Activated naive CD8-positive, alpha-beta T cell (primary cell): Measurements from ENCODE around the gene ATG9B.

ENCODE experiments used
- H3K27ac Mint-ChIP-seq: one replicate; pipeline ENCODE4 v1.8.0; 2021; ENCODE audit warnings: mixed read lengths
- H3K27me3 Mint-ChIP-seq: one replicate; pipeline ENCODE4 v1.8.0; 2021; ENCODE audit warnings: mixed read lengths
- H3K36me3 Mint-ChIP-seq: one replicate; pipeline ENCODE4 v1.8.0; 2021; ENCODE audit warnings: mixed read lengths
- H3K4me1 Mint-ChIP-seq: one replicate; pipeline ENCODE4 v1.8.0; 2021; ENCODE audit warnings: low read depth, mixed read lengths
- H3K4me3 Mint-ChIP-seq: one replicate; pipeline ENCODE4 v1.8.0; 2021; ENCODE audit warnings: mild to moderate bottlenecking, mixed read lengths
- H3K9me3 Mint-ChIP-seq: one replicate; pipeline ENCODE4 v1.8.0; 2021; ENCODE audit warnings: low read depth, mixed read lengths

ATG9B gene

DNA sequence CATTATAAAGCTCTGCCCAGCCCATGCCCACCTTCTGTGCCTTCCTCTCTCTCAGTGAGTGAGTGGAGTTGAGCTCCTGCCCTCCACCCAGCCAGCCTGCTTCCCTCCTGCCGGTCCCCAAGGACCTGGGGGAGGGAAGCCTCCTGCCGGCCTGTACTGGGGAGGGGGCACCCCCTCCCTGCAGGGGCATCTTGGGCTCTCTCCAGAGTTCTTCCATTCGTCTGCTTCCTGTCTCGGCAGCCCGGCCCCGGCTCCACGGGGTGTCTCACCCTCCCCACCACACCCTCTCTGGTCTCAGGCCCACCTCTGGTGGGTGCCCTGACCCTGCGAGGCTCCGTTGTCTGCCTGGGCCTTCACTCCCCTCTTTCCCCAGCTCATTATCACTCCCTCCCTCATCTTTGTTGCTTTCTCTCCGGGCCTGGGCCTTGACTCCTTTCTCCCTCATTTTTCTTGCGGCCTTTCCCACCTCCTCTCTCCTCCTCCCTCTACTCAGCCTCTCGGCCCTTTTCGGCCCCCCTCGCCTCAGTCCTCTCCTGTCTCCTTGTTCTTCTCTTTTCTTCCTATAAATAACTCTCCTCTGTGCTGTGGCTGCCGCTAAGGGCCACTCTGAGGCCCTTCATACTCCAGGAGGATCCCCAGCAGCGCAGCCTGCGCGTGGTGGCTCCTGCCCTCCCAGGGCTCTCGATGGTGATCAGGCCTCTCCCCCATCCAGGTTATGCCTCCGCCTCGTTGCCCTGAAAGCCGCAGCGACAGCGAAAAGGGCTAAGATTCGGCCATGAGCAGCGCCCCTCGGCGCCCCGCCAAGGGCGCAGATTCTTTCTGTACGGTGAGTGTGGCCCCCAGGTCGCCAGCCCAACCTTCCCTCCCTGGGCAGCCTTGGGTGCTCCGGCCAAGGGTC lies 37.2 kb upstream of the ATG9B start:
- Mint-ChIP-seq H3K4me3 (peak overlapping the region; percentile 84), H3K27ac (peak overlapping the region; percentile 34), H3K36me3 (no peaks in the 10 kb centered on the region), H3K27me3 (no peaks in the 10 kb centered on the region), H3K4me1 (peaks cover 20% of the 10 kb centered on the region), H3K9me3 (no peaks in the 10 kb centered on the region)

DNA sequence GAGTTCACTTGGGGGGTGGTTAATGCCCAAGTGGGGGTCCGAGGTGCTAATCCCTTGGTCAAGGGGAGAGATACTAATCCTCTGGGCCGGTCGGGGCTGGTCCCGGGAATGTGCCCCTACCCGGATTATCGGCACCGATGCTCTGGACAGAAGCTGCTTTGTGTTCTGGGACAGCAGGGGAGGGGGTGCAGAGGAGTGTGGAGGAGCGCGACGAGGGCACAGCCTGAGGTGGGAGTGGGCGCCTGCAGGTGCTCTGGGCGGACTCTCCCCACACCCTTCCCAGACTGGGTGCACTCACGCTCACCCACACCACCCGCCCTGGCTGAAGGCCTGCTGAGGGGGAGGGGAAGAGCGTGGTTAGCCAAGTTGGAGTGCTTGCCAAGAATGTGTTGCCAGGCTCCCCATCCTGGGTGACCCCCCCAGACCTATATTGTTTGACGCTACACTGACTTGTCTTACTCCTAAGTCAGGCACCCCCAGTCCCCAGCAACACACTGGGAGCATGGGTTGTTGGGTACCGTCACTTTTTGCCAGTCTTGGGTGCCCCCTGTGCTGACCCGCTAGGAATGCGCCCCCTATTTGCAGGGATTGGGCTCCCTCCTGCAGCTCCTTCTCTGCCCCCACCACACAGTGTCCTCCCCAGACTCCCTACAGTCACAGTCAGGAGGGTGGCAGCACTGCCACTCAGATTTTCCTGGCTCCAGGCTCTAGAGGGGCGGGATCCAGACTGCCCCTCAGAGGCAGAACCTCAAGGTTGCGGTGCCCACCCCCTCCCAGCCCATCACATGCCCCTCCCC lies 36.3 kb upstream of the ATG9B start:
- H3K9me3 Mint-ChIP-seq = no peaks in the 10 kb centered on the region
- no peaks in the 10 kb centered on the region for H3K36me3 Mint-ChIP-seq
- H3K27ac Mint-ChIP-seq = no peak overlapping the region
- no peaks in the 10 kb centered on the region for H3K27me3 Mint-ChIP-seq
- H3K4me1 Mint-ChIP-seq = peaks cover 20% of the 10 kb centered on the region
- H3K4me3 Mint-ChIP-seq = peak overlapping the region; percentile 84

DNA sequence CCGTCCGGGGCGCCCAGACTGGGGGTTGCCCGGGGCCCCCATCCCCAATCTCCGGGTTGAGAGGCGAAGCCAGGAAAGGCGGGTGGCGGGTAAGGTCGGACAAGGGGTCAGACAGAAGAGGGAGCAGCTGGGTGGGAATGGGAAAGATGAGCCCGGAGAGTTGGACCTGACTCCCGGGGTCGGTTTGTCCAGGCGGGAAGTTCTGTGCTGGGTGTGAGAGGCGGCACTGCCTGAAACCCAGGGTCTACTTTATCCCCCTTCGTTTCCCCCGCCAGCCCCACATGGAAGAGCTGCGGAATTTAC lies 35.8 kb upstream of the ATG9B start:
- H3K27me3 Mint-ChIP-seq = no peaks in the 10 kb centered on the region
- no peaks in the 10 kb centered on the region for H3K9me3 Mint-ChIP-seq
- H3K4me1 Mint-ChIP-seq = peaks cover 20% of the 10 kb centered on the region
- H3K4me3 Mint-ChIP-seq = peak overlapping the region; percentile 84
- peak overlapping the region; percentile 64 for H3K27ac Mint-ChIP-seq
- no peaks in the 10 kb centered on the region for H3K36me3 Mint-ChIP-seq

DNA sequence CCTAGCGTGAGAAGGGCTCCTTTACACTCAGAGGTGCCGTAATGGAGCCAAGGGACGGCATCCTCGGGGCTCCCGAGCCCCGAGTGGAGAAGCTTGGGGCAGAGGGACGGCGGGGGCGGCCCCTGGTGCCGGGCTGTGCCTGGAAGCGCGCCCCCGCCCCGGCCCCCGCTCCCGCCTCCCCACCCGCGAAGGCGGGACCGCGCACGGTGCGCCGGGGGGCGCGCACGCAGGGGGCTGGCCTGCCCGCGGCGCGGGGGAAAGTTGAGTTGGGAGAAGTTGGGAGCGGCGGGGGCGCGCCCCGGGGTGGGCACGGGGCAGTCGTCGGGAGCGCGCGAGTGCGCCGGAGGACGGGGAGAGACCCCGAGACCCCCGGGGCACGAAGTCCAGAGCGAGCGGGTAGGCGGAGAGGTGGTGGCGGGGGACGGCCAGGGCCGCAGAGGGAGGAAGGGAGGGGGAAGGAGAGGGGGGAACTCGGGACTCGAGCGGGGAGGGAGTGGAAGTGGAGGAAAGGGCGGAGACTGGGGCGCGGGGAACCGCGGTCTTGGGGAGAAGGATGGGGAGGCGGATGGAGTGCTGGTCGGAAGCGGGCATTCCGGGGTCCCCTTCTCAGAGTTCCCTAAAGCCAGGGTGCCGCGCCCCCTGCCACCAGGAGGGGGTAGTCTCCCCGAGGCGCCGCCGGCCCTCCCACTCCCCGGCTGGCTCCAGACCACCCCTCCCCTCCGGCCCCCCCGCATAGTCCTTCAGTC lies 35.2 kb upstream of the ATG9B start, which contains the start of gene SLC4A2:
Gene SLC4A2 (plus strand): TSS at position 223 of the 746 bp plus-strand sequence. CDS start 2,399 bp downstream, outside the sequence.
- Mint-ChIP-seq H3K27ac (peak within 1 kb of the TSS; percentile 90), H3K9me3 (no peaks in the 10 kb centered on the region), H3K4me1 (peaks cover 20% of the 10 kb centered on the region), H3K36me3 (no peaks in the 10 kb centered on the region), H3K4me3 (peak within 1 kb of the TSS; percentile 95), H3K27me3 (no peaks in the 10 kb centered on the region)

DNA sequence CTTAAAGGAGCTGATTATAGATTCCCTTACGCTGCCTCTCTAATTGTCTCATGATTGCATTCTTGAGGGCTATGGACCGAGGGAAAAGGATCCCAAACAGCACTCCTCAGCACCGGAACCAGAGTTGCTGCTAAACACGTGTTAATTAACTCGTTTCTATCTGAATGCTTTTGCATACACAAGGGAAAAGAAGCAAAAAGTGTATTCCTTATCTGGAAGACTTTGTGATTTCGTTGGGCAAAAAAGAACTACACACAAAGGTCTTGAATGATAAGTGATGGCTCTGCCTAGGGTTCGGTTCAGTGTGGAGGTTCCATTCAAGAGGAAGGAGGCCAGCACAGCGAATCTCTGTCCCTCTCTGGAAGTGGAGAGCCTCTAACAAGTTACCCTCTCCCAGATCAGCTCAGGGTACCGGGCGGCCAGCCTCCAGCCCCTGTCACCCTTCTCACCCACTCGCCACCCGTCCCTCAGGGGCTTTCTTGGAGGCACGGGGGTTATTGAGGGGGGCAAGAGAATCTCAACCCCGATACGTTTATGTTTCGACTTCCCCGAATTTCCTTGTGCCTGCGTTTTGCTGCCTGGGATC lies 34.6 kb upstream of the ATG9B start:
- Mint-ChIP-seq H3K27ac (peak overlapping the region; percentile 90), H3K36me3 (no peaks in the 10 kb centered on the region), H3K9me3 (no peaks in the 10 kb centered on the region), H3K4me3 (peak overlapping the region; percentile 95), H3K27me3 (no peaks in the 10 kb centered on the region), H3K4me1 (peaks cover 20% of the 10 kb centered on the region)

DNA sequence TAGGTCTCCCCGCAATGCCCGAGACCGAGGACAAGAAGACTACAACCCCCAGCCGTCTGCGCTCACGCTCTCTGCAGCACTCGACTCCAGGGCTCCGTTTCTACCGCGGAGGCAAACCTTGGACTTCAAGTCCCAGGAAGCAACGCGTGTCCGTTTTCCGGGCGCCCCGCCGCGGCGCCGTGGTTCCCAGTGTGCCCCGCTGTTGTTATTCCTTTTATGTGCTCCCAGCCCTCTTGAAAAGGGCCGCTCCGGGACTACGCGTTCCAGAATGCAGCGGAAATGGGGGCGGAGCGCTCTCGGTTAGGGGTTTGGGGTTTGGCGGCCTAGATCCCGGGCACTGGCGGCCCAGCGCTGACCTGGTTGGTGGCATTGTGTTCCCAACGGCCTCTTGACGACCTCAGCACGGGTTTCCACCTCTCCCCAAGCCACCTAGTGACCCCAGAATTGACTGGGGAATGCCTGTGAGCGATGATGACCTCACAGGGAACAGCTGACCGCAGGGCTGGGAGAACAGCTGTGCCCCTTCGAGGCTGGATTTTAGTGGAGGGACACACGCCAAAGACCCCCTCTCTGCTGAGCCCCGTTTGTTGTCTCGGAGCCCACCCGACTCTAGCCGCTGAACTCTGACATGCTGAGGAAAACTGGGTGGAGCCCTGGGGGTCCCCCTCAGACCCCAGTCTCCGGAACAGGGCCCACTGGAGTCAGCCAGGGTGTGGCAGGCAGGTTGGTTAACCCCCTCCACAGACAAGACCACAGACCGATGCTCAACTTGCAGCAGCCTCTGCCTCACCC lies 33.9 kb upstream of the ATG9B start:
- H3K4me1 Mint-ChIP-seq = peaks cover 20% of the 10 kb centered on the region
- H3K27ac Mint-ChIP-seq = peak overlapping the region; percentile 90
- no peaks in the 10 kb centered on the region for H3K9me3 Mint-ChIP-seq
- H3K27me3 Mint-ChIP-seq = no peaks in the 10 kb centered on the region
- H3K4me3 Mint-ChIP-seq = peak overlapping the region; percentile 95
- no peaks in the 10 kb centered on the region for H3K36me3 Mint-ChIP-seq

DNA sequence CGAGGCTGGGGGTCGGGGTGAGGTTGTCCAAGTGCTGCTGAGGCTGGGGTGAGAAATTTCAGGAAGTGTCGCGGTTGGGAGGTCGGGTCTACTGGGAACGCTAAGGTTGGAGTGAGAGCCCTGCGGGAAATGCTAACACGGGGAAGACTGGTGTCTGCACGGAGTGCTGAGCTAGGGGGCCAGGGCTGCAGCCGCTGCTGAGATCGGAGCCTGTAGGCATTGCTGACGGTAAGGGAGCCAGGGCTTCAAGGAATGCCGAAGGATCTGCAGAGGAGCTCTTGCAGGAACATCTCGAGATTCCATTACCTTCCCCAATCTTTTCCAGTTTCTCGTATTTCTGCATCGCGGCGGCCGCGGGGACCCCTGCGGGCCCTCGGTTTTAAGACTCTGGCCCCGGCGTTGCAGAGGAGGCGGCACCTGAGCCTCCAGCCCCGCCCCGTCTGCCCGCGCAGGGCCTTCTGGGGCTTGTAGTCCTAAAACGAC lies 33.3 kb upstream of the ATG9B start, which contains the start of gene CDK5:
Gene CDK5 (minus strand): TSS at position 392 of the 483 bp plus-strand sequence. CDS start 49 bp downstream, at position 343.
- Mint-ChIP-seq H3K4me3 (peak within 1 kb of the TSS; percentile 95), H3K4me1 (peaks cover 21% of the 10 kb centered on the region), H3K27ac (peak within 1 kb of the TSS; percentile 90), H3K27me3 (no peaks in the 10 kb centered on the region), H3K9me3 (no peaks in the 10 kb centered on the region), H3K36me3 (peaks cover 4% of the 10 kb centered on the region)

DNA sequence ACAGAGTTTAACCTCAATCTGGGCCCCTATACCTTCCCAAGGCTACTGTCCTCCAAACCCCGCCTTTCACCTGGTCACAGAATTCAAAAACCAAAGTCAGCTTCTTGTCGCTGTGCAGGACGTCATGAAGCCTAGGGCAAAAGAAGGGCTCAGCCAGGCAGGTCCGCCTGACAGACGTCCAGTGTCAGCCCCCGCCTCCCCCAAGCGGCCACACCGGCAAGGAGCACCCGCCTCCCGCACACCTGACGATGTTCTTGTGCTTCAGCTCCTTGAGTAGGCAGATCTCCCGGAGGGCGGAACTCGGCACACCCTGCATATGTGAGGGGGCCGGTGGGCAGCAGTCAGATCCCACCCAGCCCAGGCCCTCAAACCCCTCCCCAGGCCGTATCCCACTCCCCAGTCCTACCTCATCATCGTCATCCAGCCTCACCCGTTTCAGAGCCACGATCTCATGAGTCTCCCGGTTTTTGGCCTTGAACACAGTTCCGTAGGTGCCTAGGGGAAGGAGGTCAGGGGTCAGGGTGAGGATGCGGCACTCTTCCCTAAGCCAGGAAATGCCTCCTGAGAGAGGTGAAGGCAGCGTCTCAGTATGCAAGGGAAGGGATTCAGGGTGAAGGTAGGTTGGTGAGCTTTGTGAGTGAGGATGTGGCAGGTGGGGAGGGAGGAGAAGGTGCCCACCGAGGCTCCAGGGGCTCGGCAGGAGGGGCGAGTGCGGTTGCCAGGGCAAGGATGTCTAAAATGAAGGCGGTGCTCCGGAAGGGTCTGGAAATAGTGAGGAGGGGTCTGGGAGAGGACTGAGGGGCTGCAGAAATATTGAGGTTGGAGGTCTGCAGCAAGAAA lies 32.6 kb upstream of the ATG9B start:
- no peaks in the 10 kb centered on the region for H3K27me3 Mint-ChIP-seq
- H3K9me3 Mint-ChIP-seq = no peaks in the 10 kb centered on the region
- H3K4me3 Mint-ChIP-seq = peak overlapping the region; percentile 95
- peaks cover 23% of the 10 kb centered on the region for H3K4me1 Mint-ChIP-seq
- peak overlapping the region; percentile 46 for H3K27ac Mint-ChIP-seq
- peaks cover 5% of the 10 kb centered on the region for H3K36me3 Mint-ChIP-seq

DNA sequence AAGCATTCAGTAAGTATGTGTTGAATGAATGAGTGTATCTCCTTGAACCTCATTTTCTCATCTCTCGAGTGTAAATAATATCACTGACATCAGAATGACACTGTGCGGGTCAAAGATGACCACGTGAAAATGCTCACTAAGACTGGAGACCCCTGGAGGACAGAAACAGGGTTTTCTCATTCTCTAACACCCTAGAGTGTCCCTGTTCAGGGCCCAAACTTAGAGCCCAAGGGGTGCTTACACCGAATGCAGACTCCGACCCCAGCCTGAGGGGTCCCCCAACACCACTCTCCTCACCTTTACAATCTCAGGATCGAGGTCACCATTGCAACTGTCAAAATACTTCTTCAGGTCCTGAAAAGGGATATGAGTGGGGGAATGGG lies 32.0 kb upstream of the ATG9B start:
- Mint-ChIP-seq H3K27me3 (no peaks in the 10 kb centered on the region), H3K27ac (no peak overlapping the region), H3K4me3 (peak overlapping the region; percentile 95), H3K4me1 (peaks cover 19% of the 10 kb centered on the region), H3K9me3 (no peaks in the 10 kb centered on the region), H3K36me3 (peaks cover 5% of the 10 kb centered on the region)

DNA sequence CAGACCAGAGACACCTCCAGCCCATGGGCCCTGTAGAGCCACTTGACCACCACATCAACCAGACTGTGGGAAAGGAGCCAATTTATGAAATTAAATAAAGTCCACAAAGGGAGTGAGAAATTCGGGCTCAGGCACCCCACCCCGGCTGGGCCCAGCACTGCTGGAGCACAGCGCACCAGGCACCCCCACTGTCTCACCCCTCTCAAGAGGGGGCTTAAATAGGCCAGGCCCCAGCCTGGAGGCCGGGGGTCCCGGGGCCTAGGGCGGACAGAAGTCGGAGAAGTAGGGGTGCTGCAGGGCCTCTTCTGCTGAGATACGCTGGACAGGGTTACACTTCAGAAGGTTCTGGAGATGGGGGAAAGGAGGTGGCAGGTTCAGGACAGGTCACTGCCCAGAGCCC lies 29.5 kb upstream of the ATG9B start:
- H3K4me1 Mint-ChIP-seq = peaks cover 11% of the 10 kb centered on the region
- H3K36me3 Mint-ChIP-seq = peaks cover 5% of the 10 kb centered on the region
- no peaks in the 10 kb centered on the region for H3K27me3 Mint-ChIP-seq
- no peak overlapping the region for H3K4me3 Mint-ChIP-seq
- H3K9me3 Mint-ChIP-seq = no peaks in the 10 kb centered on the region
- H3K27ac Mint-ChIP-seq = no peak overlapping the region

DNA sequence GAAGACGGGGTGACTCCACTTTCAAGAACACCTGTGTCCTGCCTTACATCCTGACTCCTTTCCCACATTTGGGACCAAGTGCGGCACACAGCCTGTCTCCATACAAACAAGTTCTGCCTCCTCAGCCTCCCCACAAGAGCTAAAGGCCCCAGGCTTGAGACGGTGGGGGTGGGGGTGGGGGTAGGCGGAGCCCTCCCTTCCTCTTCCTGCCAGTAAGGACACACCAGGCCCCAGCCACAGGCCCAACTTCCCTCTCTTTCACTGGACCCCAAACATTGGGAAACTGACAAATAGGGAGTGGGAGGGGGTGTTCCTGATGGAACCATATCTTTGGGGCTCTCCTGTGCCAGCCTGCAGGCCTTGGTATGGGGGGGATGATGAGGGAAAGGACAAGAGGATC lies 28.8 kb upstream of the ATG9B start:
- Mint-ChIP-seq H3K27ac (no peak overlapping the region), H3K27me3 (no peaks in the 10 kb centered on the region), H3K9me3 (no peaks in the 10 kb centered on the region), H3K4me1 (peaks cover 9% of the 10 kb centered on the region), H3K4me3 (peak overlapping the region; percentile 5), H3K36me3 (peaks cover 5% of the 10 kb centered on the region)

DNA sequence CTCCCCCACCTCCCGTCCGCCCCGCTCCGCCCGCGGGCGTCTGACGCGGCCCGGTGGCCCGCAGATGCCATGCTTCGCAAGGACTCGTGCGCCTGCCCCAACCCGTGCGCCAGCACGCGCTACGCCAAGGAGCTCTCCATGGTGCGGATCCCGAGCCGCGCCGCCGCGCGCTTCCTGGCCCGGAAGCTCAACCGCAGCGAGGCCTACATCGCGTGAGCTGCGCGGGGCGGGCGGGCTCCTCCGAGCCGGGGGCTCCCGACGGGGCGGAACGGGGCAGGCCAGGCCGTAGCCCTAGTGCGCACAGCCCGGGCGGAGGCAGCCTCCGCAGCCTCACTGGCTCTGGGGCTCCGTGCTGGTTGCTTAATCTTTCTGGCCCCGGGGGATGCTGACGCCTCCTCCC lies 26.8 kb upstream of the ATG9B start:
- H3K27ac Mint-ChIP-seq = no peak overlapping the region
- peaks cover 3% of the 10 kb centered on the region for H3K4me1 Mint-ChIP-seq
- no peaks in the 10 kb centered on the region for H3K9me3 Mint-ChIP-seq
- no peak overlapping the region for H3K4me3 Mint-ChIP-seq
- H3K27me3 Mint-ChIP-seq = no peaks in the 10 kb centered on the region
- peaks cover 5% of the 10 kb centered on the region for H3K36me3 Mint-ChIP-seq

DNA sequence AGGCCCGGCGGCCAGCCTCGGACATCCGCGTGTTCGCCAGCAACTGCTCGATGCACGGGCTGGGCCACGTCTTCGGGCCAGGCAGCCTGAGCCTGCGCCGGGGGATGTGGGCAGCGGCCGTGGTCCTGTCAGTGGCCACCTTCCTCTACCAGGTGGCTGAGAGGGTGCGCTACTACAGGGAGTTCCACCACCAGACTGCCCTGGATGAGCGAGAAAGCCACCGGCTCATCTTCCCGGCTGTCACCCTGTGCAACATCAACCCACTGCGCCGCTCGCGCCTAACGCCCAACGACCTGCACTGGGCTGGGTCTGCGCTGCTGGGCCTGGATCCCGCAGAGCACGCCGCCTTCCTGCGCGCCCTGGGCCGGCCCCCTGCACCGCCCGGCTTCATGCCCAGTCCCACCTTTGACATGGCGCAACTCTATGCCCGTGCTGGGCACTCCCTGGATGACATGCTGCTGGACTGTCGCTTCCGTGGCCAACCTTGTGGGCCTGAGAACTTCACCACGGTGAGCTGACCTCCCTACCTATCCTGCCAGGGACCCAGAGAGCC lies 24.7 kb upstream of the ATG9B start:
- no peaks in the 10 kb centered on the region for H3K27me3 Mint-ChIP-seq
- peaks cover 5% of the 10 kb centered on the region for H3K36me3 Mint-ChIP-seq
- H3K9me3 Mint-ChIP-seq = no peaks in the 10 kb centered on the region
- no peak overlapping the region for H3K27ac Mint-ChIP-seq
- H3K4me3 Mint-ChIP-seq = no peak overlapping the region
- H3K4me1 Mint-ChIP-seq = peaks cover 3% of the 10 kb centered on the region
